Measurements from ENCODE around the gene DENND1A.
"Not testable (repeated sequence)": the region's sequence is repeated elsewhere in the genome, so short reads cannot be mapped to it uniquely, and the experiment has no call there.

DENND1A gene, protein sequence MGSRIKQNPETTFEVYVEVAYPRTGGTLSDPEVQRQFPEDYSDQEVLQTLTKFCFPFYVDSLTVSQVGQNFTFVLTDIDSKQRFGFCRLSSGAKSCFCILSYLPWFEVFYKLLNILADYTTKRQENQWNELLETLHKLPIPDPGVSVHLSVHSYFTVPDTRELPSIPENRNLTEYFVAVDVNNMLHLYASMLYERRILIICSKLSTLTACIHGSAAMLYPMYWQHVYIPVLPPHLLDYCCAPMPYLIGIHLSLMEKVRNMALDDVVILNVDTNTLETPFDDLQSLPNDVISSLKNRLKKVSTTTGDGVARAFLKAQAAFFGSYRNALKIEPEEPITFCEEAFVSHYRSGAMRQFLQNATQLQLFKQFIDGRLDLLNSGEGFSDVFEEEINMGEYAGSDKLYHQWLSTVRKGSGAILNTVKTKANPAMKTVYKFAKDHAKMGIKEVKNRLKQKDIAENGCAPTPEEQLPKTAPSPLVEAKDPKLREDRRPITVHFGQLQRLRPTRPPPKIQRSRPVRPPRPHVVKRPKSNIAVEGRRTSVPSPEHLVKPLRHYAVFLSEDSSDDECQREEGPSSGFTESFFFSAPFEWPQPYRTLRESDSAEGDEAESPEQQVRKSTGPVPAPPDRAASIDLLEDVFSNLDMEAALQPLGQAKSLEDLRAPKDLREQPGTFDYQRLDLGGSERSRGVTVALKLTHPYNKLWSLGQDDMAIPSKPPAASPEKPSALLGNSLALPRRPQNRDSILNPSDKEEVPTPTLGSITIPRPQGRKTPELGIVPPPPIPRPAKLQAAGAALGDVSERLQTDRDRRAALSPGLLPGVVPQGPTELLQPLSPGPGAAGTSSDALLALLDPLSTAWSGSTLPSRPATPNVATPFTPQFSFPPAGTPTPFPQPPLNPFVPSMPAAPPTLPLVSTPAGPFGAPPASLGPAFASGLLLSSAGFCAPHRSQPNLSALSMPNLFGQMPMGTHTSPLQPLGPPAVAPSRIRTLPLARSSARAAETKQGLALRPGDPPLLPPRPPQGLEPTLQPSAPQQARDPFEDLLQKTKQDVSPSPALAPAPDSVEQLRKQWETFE

DNA sequence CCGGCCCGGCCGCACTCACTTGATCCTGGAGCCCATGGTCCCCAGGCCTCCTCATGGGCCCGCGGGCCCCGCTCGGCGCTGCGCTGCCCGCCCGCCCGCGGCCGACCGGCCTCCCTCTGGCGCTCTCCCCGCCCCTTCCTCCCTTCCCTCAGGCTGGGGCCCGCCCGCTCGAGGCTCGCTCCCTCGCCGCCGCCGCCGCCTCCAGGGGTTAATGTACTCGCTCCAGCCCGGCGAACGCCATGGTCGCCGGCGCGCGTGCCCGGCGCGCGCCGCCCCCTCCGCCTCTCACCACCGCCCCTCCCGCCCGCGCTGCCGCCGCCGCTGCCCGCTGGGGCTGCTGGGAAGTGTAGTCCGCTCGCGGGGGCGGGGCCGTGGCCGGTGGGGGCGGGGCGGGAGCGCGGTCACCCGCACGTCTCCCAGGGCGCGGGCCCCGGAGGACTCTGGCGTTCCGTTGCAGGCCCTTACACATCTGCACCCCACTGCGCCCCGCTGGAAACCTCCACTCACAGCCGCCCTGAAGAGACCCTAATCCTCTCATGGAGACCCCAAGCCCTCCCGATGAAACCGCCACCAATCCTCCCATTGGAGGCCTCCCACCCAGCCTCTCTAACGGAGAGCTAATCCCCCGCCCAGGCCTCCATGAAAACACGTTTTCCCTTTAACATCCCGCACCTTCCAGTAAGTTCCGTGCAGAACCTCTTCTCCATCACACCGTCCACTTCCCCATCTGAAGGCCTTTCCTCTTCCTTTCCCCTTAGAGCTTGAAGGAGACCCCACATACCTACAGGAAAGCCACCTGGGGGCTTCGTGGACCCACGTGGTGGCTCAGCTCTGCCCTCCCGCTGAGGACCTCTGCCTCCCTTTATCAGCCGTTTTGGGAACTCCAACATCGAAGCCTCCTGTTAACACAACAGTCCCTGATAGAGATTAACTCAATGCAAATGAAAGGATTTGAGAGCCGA, at the start of gene DENND1A:
Gene DENND1A, minus strand, starts transcription at position 257 of the 962 bp plus-strand sequence. Its CDS starts 221 bp downstream, at position 36.
- DNase-seq (ENCODE audit: extremely low read depth in 1 of 2, low read depth in 1 of 2): peak; percentile 83 to 88

DNA sequence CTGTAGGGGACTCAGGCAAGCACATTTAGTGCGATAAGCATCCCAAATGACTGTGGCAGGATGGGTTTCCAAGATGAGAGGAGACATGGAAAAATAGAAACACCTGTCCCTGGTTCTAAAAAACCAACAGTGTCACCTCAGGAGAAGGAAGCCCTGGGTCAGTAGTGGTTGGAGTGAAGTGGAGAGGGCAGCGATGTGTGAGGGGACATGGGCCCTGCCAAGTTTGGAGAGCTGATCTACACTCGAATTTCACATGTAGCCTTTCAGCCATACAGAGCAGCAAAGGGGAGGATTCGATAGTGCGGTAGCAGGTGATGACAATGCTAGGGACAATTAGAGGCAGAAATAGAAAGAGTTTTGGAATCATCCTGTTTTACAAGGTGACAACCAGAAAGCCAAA, 49.1 kb upstream of the DENND1A start:
- no peak for DNase-seq (ENCODE audit: extremely low read depth in 1 of 2, low read depth in 1 of 2)

DNA sequence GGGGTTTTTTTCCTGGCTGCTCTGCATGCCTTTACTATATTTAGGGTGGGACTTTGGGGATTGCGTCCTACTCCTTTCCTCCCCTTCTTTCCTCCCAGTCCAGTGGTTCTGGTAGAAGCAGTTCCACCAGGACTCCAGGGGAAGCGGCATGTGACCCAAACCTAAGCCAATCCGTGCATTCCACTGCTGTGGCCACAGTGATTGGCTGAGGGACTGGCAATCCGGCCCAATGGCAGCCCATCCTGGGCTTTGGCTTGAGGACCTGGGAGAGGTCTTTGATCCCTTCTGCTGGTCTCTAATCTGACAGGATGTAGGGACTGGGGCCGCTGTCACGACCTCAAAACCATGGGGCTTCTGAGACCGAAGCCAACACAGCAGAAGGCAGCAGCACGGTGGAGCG, 46.7 kb upstream of the DENND1A start:
- DNase-seq (ENCODE audit: extremely low read depth in 1 of 2, low read depth in 1 of 2): not testable (repeated sequence)

DNA sequence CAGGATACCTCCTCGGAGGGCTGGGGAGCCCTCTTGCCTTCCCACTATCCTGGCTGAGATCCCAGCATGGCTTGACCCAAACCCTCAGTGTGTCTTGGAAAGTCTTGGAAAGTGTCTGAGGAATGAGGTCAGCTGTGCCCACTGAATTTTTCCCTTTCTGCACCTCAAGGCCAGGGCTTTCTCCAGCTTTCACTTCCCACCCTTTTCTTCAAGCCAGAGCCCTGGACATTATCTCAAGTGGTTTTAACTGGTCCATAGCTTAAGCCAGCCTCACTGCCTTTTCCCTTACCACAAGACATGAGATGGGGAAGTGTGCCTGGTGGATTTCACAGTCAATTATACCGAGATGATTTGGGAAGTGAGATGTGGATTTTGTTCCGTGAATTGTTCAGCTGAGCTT, 45.9 kb upstream of the DENND1A start:
- DNase-seq (ENCODE audit: extremely low read depth in 1 of 2, low read depth in 1 of 2): no peak

DNA sequence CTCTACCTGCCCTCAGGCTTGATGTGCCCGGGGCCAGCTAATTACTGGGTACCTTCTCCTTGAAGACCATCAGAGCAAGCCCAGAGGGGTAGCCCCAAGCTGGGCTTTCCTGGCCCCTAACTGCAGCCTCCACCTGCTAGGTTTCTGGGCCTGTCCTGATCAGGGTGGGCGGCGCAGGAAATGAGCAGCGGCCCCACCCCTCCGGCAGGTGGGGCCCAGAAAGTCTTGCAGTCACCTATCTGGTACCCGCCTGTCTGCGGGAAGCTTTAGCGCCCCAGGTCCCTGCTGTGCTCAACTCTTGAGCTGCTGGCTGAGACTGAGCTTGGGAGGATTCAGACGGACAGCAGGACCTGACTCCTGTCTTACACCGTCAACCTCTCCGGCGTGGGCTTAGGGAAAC, 44.5 kb upstream of the DENND1A start:
- no peak for DNase-seq (ENCODE audit: extremely low read depth in 1 of 2, low read depth in 1 of 2)

DNA sequence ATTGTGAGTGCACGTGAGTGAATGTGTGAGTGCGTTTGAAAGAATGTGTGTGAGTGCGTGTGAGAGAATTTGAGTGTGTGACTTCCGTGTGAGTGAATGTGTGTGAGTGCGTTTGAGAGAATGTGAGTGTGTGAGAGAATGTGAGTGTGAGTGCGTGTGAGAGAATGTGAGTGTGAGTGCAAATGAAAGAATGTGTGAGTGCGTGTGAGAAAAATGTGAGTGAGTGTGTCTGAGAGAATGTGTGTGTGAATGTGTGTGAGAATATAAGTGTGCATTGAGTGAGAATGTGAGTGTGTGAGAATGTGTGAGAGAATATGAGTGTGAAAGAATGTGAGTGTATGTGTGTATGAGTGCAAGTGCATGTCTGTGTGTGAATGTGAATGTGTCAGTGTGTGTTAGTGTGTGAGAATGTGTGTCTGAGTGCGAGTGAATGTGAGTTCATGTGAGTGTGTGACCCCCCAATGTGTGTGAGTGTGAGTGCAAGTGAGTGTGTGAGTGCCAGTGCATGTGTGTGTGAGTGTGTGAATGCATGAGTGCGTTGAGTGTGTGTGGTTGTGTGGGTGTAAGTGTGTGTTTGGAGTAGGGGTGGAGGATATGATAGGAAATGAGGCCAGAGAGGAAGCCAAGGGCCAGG, 43.8 kb upstream of the DENND1A start:
- DNase-seq (ENCODE audit: extremely low read depth in 1 of 2, low read depth in 1 of 2): no peak

DNA sequence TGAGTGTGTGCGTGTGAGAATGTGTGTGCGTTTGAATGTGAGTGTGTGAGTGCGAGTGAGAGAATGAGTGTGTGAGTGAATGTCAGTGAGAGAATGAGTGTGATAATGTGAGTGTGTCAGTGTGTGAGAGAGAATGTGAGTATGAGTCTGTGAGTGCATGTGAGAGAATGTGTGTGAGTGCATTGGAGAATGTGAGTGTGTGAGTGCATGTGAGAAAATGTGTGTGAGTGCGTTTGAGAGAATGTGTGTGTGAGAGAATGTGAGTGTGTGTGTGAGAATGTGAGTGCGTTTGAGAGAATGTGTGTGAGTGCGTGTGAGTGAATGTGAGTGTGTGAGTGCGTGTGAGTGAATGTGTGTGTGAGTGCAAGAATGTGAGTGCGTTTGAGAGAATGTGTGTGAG, 42.7 kb upstream of the DENND1A start:
- DNase-seq (ENCODE audit: extremely low read depth in 1 of 2, low read depth in 1 of 2): no peak

DNA sequence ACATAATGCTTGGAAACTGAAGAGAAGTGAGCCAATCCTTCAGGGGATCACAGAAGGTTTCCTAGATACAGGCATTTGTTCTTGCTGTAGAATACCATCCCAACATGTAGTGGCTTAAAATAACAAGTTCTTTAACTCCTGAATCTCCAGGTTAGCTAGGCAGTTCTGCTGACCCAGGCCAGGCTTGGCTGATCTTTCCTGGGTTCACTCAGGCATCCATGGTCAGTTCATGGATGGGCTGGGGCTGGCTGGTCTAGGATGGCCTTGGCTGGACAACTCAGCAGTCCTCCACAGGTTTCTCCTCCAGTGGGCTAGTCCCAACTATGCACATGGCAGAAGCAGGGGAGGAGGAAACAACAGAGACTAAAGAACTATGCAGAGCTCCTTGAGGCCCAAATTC, 37.4 kb upstream of the DENND1A start:
- no peak for DNase-seq (ENCODE audit: extremely low read depth in 1 of 2, low read depth in 1 of 2)

DNA sequence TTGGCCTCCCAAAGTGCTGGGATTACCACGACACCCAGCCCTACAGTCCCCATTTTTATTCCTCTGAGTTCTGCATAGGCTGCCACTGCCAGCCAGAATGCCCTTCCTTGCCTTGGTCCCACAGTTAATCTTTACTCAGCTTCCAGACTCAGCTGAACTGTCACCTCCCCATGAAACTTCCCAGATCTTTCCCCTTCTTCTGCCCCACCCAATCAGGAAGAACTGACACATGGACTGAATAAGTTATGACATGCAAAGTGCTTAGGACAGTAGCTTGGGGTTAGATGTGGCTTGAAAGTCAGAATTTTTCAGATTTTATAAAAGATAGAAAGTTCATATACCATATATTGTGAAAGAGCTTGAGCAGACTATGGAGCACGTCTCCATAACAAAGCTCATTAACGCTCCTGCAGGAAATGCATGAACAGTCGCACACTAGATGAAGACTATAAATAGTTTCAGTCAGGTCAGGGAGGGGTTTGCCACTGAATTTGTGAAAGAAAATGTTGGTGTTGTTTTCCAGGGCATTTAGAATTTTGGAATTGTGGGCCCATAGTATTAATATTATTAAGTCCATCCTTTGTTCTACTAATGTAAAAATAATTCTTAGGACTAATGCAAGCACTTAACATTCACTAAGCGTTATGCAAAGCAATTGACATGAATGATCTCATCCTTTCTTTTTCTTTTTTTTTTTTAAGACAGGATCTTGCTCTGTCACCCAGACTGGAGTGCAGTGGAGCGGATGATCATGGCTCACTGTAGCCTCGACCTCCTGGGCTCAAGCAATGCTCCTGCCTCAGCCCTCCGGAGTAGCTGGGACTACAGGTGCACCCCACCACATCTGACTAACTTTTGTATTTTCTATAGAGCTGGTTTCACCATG, 36.1 kb upstream of the DENND1A start:
- no peak for DNase-seq (ENCODE audit: extremely low read depth in 1 of 2, low read depth in 1 of 2)

DNA sequence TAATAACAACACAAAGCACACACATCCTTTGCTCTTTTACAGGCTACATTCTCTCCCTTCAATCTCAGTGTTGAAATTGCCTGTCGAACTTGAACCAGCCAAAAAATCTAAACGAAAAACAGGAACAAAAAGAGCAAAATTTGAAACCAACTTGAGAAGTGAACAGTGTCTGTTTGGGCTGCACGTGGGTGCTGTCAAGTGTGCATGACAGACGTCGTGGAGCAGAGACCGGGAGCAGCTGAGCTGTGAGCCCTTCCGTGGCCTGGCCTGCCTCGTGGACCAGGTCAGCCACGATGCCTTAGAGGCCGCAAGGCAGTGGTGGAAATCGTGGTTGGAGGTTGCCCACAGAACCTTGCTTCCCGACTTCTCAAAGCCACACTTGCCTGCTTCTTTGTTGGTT, 34.8 kb upstream of the DENND1A start:
- DNase-seq (ENCODE audit: extremely low read depth in 1 of 2, low read depth in 1 of 2): no peak

DNA sequence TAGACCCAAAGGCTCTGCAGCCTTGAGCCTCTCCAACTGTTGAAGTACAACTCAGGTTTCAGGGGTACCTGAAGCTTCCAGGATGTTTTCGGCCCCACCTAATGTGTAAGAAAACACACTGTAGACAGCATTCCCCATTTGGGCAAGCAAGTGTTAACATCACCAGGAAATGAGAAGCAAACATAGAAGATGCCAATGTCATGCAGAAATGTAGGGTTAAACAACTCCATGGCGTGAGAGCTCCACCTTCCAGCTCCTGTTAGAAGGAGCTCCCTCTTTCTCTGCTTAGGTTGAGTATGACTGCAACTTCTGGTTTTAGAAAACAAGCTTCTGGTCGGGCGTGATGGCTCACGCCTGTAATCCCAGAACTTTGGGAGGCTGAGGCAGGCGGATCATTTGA, 31.0 kb upstream of the DENND1A start:
- DNase-seq (ENCODE audit: extremely low read depth in 1 of 2, low read depth in 1 of 2): no peak

DNA sequence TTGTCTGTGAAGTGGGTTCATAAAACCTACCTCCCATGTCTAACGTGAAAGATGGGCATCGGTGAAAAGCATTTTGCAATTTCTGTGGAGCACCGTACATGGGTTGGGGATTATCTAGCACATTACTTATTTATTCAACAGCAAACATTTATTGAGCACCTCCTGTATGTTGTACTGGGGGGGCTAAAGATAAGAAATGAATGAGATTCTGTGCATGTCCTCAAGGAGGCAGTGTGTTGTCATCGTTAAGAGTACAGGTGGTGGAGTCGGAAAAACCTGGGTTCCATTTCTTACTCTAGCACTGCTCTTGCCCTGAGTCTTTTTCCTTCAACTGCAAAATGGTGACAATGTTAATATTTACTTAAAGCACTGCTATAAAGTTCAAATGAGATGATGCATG, 30.4 kb upstream of the DENND1A start:
- no peak for DNase-seq (ENCODE audit: extremely low read depth in 1 of 2, low read depth in 1 of 2)

DNA sequence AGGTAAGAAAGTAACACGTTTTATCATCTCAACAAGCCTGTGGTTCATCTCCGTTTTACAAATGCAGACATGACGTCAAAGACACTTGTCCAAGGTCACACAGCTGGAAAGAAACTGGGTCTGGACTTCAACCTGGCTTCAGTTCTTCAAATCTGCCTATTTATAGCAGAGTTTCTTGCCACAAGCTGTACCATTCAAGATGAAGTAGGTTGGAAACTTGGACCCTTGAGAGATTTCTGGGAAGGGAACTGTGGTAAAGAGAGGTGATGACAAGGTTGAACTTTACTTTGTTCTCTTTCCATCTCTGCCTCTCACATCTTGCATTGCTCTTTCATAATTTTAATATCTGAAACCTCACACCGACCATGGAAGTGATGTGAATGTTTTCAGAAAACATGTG, 29.9 kb upstream of the DENND1A start:
- no peak for DNase-seq (ENCODE audit: extremely low read depth in 1 of 2, low read depth in 1 of 2)

DNA sequence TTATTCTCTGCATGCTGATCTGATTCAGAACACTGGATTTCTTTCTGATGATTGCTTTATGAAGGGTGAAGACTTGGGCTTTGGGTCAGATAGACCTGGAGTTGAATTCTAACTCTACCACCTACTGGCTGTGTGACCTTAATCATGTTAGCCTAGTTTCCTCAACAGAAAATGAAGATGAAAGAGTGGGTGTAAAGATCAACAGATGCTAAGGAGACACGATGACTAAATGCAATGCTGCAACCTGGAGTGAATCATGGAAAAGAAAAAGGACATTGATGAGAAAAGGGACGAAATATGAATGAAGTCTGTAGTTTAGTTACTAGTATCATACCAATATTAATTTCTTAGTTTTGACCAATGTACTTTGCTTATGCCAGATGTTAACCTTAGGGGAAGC, 27.8 kb upstream of the DENND1A start:
- no peak for DNase-seq (ENCODE audit: extremely low read depth in 1 of 2, low read depth in 1 of 2)

DNA sequence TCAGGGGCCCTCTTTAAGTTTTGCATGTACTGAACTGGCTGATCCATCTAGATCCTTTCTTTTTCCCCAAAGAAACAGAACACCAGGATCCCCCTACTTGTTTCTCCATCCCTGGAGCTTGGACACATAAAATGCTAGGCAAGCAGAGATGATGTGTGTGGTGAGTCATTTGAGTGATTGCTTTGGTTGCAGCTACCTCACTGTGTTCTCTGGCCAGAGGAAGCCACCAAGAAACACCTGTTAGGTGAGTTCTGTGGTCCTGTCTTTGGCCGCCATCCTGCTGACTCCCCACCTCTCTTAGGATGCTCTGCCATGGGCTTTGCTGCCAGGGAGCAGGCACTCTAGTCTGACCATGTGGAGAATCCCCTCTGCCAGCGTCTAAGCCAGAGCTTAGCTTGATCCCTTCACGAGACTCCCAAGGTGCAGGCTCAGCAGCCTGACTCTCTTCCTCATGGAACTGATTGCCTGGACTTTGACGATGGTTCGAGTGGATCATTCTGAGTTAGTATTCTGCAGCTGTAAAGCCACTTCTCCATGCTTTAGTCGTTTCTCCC, 27.3 kb upstream of the DENND1A start:
- no peak for DNase-seq (ENCODE audit: extremely low read depth in 1 of 2, low read depth in 1 of 2)

DNA sequence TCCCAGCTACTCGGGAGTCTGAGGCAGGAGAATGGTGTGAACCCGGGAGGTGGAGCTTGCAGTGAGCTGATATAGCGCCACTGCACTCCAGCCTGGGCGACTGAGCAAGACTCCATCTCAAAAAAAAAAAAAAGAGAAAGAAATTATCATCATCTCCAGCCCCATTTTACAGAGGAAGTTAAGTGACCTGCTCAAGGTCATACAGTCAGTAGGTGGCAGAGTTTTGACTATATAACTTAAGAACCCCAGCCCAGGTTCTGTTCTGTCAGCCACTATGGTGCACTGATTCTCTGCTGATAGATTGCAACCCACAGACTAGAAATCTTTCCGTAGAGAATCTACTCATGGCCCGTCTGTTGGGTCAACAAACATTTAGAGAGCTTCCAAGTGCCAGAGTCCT, 25.7 kb upstream of the DENND1A start:
- DNase-seq (ENCODE audit: extremely low read depth in 1 of 2, low read depth in 1 of 2): no peak

DNA sequence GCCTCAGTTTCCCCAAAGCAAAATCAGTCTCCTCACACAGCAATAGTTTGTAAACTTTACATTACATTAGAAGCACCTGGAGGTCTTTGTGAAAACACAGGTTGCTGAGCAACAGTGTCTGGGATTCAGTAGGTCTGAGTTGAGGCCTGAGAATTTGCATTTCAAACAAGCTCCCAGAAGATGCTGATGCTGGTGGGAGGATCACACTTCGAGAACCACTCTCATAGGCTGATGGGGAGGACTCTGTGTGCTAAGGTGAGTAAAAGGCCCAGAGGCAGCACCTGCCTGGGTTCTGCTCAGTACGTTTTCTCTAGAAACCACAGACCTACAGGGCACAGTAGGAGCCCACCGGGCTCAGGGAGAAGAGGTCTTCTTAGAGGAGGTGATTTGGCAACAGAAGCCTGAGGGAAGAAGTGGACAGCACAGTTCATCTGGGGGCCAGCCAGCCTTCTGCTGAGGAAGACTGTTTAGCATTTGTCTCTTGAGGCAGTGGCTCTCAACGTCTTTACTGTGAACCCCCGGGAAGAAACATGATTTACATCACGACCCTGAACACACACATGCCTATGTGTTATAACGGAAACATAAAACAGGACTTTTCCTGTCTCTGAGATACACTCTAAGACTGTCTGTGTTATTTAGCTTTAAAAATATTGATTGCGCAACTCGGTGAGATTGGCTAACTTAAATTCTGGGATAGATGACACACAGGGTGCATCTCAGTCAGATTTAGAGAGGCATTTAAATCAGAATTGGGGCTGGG, 24.8 kb upstream of the DENND1A start:
- DNase-seq (ENCODE audit: extremely low read depth in 1 of 2, low read depth in 1 of 2): no peak

Data from stimulated activated CD8-positive, alpha-beta memory T cell treated with anti-CD3 and anti-CD28 coated beads, Interleukin-7, amount 100 ng/mL, for 48 hours (primary cell).